ENCODE results near the gene SUSD4.

SUSD4 gene

DNA sequence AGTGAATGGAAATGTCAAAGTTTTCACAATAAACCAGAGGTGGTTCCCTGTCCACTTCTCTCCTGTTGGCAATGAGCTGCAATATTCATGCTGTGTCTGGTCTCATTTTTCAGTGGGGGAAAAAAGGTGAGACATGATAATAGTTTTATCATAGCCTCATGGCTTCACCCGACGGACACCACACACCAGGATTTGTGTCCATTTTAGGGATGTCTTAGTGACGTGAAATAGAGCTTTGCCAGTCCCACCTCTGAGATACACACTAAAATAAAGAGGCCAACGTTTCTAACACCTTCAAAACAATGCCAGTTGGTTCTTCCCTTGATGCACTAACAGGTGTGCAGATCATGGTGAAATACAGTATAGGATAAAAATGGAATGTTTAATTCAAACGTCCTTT is 129.4 kb downstream of the SUSD4 start:
- peaks cover 15% of the 10 kb centered on the region; the same call in 1 of the 2 replicates for H3K4me1 ChIP-seq (ENCODE audit: insufficient read depth, low read length)
- no peaks in the 10 kb centered on the region for H3K9me3 ChIP-seq (ENCODE audit: control insufficient read depth, insufficient read depth, low read length)
- no peak overlapping the region for H3K9ac ChIP-seq (ENCODE audit: low read depth, low read length)
- no peaks in the 10 kb centered on the region for H3K36me3 ChIP-seq (ENCODE audit: insufficient read depth, low read length)

DNA sequence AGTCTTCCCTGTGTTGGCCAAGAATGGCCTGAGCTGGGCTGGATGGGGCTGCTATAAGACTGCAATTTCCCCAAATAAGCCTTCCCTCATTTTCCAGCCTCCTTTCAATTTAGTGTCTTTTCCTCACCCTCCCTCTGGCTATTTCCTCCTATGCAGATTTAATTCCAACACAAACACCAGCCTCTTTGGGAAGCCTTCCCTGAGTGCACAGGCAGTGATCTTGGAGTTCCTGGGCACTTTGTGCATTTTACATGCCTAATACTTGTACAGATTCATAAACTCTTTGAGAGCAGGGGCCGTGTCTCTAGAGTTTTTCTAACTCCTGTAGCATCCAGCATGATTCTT is 129.8 kb downstream of the SUSD4 start:
- Histone ChIP-seq H3K4me1 (ENCODE audit: insufficient read depth, low read length) (peaks cover 15% of the 10 kb centered on the region; the same call in 1 of the 2 replicates), H3K9me3 (ENCODE audit: control insufficient read depth, insufficient read depth, low read length) (no peaks in the 10 kb centered on the region)

DNA sequence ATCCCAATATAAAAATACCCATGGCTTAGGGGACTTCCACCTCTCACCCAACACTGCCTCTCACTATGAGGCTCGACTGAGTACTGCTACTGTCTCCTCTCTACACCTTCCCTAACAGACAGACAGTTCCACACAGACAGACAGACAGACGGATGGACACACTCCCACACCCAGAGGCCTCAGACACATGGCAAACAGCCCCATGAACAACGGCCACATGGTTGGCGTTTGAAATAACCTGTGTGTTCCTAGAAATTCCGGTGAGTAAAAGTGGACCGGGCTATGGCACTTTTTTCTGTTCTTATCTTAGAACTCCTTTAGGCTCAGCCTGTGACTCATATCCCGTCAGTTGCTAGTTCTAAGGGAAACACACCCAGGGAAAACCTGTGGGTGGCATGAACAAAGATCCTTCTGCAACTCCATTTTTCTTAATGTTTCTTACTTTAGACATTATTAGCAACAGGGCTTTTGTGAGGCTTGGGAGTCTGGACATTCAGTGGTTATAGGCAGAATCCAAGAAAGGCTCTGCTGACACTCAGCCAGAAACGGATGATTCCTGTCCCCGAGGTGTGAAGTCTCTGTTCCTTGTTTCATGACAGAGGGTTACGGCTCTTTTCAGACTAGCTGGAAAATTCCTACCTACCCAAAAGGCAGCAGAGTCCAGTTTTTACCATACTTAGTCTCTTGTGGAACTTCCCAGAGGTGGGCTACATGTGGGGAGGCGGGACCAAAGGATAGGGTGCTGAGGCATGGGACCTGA is 130.4 kb downstream of the SUSD4 start:
- no peak overlapping the region for H3K9ac ChIP-seq (ENCODE audit: low read depth, low read length)
- H3K4me1 ChIP-seq (ENCODE audit: insufficient read depth, low read length): peaks cover 15% of the 10 kb centered on the region; the same call in 1 of the 2 replicates
- H3K36me3 ChIP-seq (ENCODE audit: insufficient read depth, low read length): no peaks in the 10 kb centered on the region
- no peaks in the 10 kb centered on the region for H3K9me3 ChIP-seq (ENCODE audit: control insufficient read depth, insufficient read depth, low read length)

More for the DNA sequence above, 129.8 kb downstream of the SUSD4 start:
- Histone ChIP-seq H3K9ac (ENCODE audit: low read depth, low read length) (no peak overlapping the region), H3K36me3 (ENCODE audit: insufficient read depth, low read length) (no peaks in the 10 kb centered on the region)

DNA sequence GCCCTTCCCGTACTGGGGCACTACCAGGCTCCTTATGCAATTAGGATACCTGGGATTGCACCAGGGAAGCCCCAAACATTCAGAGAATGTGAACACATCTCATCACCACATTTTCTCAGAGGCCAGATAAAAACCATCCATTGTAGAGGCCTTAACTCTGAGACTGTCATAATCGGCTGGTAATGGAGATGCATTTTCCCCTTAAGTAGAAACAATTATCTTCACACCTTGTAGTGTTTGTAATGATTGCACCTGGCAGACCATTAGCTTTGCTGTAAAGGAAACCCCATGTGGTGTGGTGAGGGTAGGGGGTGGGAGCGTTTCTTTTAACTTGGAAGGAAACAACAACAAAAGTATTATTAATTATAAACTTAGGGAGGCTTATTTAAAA is 131.0 kb downstream of the SUSD4 start:
- H3K9ac ChIP-seq (ENCODE audit: low read depth, low read length): no peak overlapping the region
- no peaks in the 10 kb centered on the region for H3K9me3 ChIP-seq (ENCODE audit: control insufficient read depth, insufficient read depth, low read length)
- no peaks in the 10 kb centered on the region for H3K36me3 ChIP-seq (ENCODE audit: insufficient read depth, low read length)
- H3K4me1 ChIP-seq (ENCODE audit: insufficient read depth, low read length): peaks cover 15% of the 10 kb centered on the region; the same call in 1 of the 2 replicates

DNA sequence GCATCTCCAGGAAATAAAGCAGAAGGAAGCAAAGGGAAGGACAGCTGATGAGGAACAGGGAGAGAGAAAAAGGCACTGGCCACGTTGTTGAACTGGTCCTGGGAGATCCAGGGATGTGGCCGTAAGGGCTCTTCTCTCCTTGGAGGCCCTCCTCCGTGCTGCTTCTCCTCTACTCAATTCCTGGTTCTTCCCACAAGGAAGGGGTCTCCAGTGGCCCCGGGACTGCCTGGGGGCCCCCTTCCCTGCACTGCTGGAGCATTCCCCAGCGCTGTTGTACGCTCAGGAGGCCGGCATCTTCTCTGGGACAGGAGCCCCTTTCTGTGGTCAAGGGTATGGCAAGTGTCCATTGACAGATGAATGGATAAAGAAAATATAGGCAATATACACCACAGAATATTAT is 132.4 kb downstream of the SUSD4 start:
- Histone ChIP-seq H3K9me3 (ENCODE audit: control insufficient read depth, insufficient read depth, low read length) (no peaks in the 10 kb centered on the region), H3K36me3 (ENCODE audit: insufficient read depth, low read length) (no peaks in the 10 kb centered on the region), H3K9ac (ENCODE audit: low read depth, low read length) (no peak overlapping the region), H3K4me1 (ENCODE audit: insufficient read depth, low read length) (peaks cover 15% of the 10 kb centered on the region; the same call in 1 of the 2 replicates)

DNA sequence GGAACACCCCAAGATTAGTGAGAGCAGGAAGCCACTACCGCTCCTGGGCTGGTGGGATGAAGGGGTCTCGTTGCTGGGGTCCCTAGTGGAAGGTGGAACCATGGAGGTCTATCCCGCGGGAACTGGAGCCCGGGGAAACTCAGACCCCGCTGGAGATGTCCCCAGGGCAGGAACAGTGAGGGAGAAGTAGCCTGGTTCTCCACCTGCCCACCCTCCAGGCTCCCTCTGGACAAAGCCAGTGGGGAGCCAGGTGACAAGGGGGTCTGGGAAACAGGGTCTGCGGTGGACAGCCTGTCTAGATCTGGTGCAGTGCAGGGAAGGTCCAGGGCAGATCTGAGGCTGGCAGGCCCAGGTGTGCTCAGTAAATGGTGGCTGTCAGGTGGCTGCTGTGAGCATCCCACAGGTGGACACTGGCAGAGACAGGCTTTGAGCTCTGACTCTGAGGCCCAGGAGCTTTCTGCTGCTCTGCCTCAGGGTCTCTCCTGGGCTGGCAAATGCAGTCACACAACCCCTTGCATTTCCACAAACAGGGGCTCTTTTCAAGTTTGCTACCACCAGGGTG is 132.9 kb downstream of the SUSD4 start:
- H3K9ac ChIP-seq (ENCODE audit: low read depth, low read length): no peak overlapping the region
- no peaks in the 10 kb centered on the region for H3K36me3 ChIP-seq (ENCODE audit: insufficient read depth, low read length)
- peaks cover 15% of the 10 kb centered on the region; the same call in 1 of the 2 replicates for H3K4me1 ChIP-seq (ENCODE audit: insufficient read depth, low read length)
- no peaks in the 10 kb centered on the region for H3K9me3 ChIP-seq (ENCODE audit: control insufficient read depth, insufficient read depth, low read length)

DNA sequence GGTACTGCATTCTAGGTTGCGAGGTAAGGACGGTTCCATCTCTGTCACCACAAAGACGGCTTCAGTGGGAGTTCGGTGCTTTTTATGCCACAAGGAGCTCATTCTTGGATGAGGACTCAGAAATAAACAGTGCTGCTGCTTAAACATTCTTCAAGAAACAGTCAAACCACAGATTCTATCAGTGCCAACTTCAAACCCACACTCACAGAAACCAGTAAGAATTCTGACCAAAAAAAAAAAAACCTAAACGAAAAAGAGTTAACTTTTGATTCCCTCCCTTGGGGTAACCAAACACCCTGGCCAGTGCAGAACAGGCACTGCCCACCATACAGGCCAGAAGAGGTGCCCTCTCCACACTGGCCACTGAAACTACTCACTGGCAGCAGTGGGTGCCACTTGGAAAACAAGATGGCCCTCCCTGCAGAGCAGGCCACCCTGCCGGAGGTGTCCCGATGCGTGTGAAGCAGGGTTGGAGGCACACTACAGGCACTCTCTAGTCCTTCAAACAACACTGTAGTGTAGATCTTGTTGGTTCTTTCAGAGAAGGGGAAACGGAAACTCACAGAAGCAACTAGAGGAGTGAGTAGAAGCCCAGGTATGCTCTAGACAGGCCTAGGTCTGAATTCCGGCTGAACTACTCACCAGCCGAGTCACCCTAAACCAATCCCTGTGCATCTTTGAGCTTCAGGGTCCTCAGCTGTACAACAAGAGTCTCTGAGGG is 133.7 kb downstream of the SUSD4 start:
- Histone ChIP-seq H3K4me1 (ENCODE audit: insufficient read depth, low read length) (peaks cover 15% of the 10 kb centered on the region; the same call in 1 of the 2 replicates), H3K36me3 (ENCODE audit: insufficient read depth, low read length) (no peaks in the 10 kb centered on the region), H3K9me3 (ENCODE audit: control insufficient read depth, insufficient read depth, low read length) (no peaks in the 10 kb centered on the region), H3K9ac (ENCODE audit: low read depth, low read length) (no peak overlapping the region)

DNA sequence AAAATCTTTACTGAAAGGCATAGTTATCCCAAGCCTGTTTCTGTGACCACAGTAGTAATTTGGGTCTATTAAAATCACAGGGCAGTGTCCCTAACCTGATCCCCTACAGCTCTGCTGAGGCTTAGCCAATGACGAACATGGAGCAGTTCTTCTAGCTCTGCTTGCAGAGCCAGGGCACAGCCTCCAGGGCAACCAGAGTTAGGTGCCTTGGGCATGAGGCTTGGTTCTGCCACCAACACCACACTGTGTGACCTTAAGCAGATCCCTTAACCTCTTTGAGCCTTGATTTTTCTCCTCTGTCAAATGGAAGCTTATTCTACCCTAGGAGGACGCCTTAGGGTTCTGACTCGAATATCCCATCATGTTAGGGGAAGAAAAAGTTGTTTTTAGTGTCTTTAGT is 134.2 kb downstream of the SUSD4 start:
- Histone ChIP-seq H3K9me3 (ENCODE audit: control insufficient read depth, insufficient read depth, low read length) (no peaks in the 10 kb centered on the region), H3K4me1 (ENCODE audit: insufficient read depth, low read length) (peaks cover 15% of the 10 kb centered on the region; the same call in 1 of the 2 replicates), H3K36me3 (ENCODE audit: insufficient read depth, low read length) (no peaks in the 10 kb centered on the region), H3K9ac (ENCODE audit: low read depth, low read length) (no peak overlapping the region)

DNA sequence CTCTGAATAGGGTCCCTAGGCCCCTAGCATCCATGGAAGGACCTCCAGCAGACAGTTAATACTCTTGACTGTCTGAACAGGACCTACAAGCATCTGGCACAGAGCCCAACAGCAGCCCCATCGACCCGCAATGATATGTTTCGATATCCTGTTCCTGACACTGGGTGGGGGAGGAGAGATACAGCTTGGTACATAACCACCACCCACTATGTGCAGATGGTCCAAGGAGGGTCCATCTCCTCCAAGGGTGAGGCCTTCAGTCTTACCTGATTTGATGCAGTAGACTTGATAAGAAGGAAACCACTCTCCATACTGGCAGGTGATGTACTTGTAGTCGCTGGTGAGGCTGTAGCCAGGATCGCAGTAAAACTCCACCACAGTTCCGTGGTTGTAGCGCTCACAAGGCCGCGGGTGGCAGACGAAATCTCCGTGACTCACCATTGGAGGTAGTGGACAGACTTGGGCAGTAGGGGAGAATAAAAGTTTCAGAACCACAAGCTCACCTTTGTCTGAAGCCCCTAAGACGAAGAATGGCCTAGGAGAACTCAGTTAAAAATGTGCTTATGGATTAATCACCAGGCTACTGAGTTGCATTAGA is 134.9 kb downstream of the SUSD4 start:
- Histone ChIP-seq H3K9me3 (ENCODE audit: control insufficient read depth, insufficient read depth, low read length) (no peaks in the 10 kb centered on the region), H3K36me3 (ENCODE audit: insufficient read depth, low read length) (no peaks in the 10 kb centered on the region), H3K4me1 (ENCODE audit: insufficient read depth, low read length) (peaks cover 11% of the 10 kb centered on the region; the same call in 1 of the 2 replicates), H3K9ac (ENCODE audit: low read depth, low read length) (no peak overlapping the region)

DNA sequence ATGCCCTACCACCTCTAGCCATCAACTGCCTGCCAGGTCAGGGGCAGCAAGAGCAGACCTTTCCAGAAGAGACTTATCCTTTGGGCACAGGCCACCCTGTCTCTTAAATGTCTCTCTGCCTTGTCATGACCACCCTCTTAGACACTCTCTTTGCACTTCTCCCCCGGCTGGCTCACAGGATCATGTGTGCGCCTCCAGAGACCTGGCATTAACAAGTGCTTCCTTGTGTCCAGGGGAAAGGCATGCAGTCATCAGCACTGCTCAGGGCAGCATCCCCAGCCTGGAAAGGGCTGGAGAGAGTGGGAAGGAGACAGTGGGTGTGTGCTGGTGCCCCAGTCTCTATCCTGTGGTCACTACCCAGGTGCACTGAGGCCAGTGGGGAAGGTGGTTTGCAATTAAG is 135.8 kb downstream of the SUSD4 start:
- H3K4me1 ChIP-seq (ENCODE audit: insufficient read depth, low read length): peaks cover 3% of the 10 kb centered on the region; the same call in 1 of the 2 replicates
- H3K9ac ChIP-seq (ENCODE audit: low read depth, low read length): no peak overlapping the region
- H3K36me3 ChIP-seq (ENCODE audit: insufficient read depth, low read length): no peaks in the 10 kb centered on the region
- H3K9me3 ChIP-seq (ENCODE audit: control insufficient read depth, insufficient read depth, low read length): no peaks in the 10 kb centered on the region

DNA sequence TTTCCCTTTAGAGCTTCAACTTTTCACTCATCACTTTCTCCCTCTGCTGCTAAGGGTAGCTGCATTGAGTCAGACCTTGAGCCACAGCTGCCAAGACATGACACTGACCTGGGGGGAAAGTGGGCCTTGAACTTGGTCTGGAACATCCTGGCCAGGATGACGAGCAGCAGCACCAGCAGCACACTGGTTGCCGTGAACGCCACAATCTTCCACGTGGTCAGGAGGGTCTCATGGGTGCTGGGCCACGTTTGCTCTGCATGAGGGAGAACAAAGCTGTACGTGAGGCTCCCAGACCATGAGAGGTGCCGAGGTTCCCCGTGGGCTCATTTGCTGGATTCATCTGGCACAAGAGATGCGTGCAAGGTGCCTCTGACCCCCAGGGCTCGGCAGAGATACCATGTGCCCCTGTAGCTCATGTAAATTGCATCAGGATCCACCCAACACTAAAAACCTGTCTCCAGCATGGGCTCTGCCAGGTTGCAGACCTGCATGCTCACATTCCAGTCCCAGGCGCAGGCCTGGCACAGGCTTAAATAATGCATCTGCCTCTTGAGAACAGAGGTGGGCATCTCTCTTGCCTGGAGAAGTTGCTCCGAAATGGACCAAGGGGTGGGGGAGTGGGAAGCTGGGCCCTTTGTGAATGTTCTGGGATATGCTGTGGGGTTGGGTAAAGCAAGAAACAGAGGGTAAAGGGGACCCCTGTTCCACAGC is 136.3 kb downstream of the SUSD4 start:
- H3K9me3 ChIP-seq (ENCODE audit: control insufficient read depth, insufficient read depth, low read length): no peaks in the 10 kb centered on the region
- no peaks in the 10 kb centered on the region for H3K4me1 ChIP-seq (ENCODE audit: insufficient read depth, low read length)
- H3K9ac ChIP-seq (ENCODE audit: low read depth, low read length): no peak overlapping the region
- no peaks in the 10 kb centered on the region for H3K36me3 ChIP-seq (ENCODE audit: insufficient read depth, low read length)

DNA sequence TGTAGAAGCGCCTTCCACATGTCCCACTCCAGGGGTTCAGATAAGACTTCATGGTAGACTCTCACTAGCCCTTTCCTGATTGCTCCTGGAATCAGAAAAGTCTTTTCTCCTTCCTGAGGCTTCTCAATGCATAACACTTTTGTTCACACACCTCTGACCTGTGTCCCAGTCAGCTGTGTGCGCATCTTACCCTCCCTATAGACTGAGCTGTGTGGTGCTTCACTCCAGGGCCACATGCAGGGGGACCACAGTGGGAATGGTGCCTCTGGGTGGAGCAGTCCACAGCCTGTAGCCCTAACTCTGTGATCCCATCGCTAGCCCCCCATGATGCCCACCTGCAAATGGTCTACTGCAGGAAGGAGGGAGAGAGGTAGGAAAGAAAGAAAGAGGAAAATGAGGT is 136.9 kb downstream of the SUSD4 start:
- no peaks in the 10 kb centered on the region for H3K36me3 ChIP-seq (ENCODE audit: insufficient read depth, low read length)
- no peak overlapping the region for H3K9ac ChIP-seq (ENCODE audit: low read depth, low read length)
- no peaks in the 10 kb centered on the region for H3K9me3 ChIP-seq (ENCODE audit: control insufficient read depth, insufficient read depth, low read length)
- H3K4me1 ChIP-seq (ENCODE audit: insufficient read depth, low read length): no peaks in the 10 kb centered on the region

DNA sequence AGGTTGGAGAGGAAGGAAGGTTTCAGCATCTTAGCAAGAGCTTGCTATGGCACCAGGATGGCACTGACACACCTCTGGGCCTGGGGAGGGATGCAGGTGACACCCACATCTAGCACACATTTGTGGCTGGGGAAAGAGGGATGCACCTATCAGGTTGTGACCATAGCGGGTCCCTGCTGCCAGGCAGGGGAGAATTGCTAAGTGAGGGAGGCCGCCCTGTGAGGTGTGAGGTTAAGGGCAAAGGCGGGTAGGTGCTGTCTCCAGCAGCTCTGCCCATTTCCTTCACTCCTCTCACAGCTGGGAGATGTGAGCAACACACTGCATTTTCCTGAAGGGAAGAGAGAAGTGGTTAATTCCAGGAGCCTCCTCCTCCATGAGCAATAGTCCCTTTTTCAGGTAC is 137.7 kb downstream of the SUSD4 start:
- H3K9ac ChIP-seq (ENCODE audit: low read depth, low read length): no peak overlapping the region
- H3K4me1 ChIP-seq (ENCODE audit: insufficient read depth, low read length): no peaks in the 10 kb centered on the region
- no peaks in the 10 kb centered on the region for H3K9me3 ChIP-seq (ENCODE audit: control insufficient read depth, insufficient read depth, low read length)
- H3K36me3 ChIP-seq (ENCODE audit: insufficient read depth, low read length): no peaks in the 10 kb centered on the region

DNA sequence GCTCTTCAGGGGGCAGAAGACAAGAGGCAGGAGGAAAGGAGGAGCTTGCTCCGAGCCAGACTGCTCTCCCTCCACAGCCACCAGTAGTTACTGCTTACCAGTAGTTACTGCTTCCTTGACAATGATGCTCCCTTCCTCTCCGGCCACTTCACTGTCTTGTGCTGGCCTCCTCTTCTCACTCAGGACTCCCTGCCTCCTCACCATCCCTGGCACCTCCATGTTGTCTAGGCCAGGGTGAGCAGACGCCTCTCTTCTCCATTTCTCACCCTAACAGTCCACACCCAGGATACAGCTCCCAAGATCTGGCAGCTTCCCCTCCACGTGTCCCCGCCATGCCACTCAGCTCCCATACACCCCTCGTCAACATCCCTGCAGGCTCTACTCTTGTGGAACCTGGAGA is 138.5 kb downstream of the SUSD4 start:
- H3K36me3 ChIP-seq (ENCODE audit: insufficient read depth, low read length): no peaks in the 10 kb centered on the region
- H3K4me1 ChIP-seq (ENCODE audit: insufficient read depth, low read length): no peaks in the 10 kb centered on the region
- no peak overlapping the region for H3K9ac ChIP-seq (ENCODE audit: low read depth, low read length)
- no peaks in the 10 kb centered on the region for H3K9me3 ChIP-seq (ENCODE audit: control insufficient read depth, insufficient read depth, low read length)

Data from ES-I3 (cell line).